Measurements from ENCODE around the gene CDH26. TPM values are rescaled to one million over a fixed set of nuclear protein-coding genes. Genes with fewer than 3 reads are reported as not detected.

The CDH26 gene
- total RNA-seq, 1 donor = 0.09 TPM

GRCh38 chr20:60046011-60046413 lies 87.8 kb downstream of the CDH26 start:
- peak; percentile 11 for DNase-seq (ENCODE audit: low read depth)
- no peak overlapping the region for H3K4me3 ChIP-seq (ENCODE audit: low read depth, low read length)
- TF ChIP-seq, protein P1, sequence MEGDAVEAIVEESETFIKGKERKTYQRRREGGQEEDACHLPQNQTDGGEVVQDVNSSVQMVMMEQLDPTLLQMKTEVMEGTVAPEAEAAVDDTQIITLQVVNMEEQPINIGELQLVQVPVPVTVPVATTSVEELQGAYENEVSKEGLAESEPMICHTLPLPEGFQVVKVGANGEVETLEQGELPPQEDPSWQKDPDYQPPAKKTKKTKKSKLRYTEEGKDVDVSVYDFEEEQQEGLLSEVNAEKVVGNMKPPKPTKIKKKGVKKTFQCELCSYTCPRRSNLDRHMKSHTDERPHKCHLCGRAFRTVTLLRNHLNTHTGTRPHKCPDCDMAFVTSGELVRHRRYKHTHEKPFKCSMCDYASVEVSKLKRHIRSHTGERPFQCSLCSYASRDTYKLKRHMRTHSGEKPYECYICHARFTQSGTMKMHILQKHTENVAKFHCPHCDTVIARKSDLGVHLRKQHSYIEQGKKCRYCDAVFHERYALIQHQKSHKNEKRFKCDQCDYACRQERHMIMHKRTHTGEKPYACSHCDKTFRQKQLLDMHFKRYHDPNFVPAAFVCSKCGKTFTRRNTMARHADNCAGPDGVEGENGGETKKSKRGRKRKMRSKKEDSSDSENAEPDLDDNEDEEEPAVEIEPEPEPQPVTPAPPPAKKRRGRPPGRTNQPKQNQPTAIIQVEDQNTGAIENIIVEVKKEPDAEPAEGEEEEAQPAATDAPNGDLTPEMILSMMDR (IDR thresholded peaks at IDR 0.05; ENCODE audit: insufficient read depth, low read length) = no peak

GRCh38 chr20:60046436-60046835 lies 88.2 kb downstream of the CDH26 start:
- DNase-seq (ENCODE audit: low read depth) = no peak

DNA sequence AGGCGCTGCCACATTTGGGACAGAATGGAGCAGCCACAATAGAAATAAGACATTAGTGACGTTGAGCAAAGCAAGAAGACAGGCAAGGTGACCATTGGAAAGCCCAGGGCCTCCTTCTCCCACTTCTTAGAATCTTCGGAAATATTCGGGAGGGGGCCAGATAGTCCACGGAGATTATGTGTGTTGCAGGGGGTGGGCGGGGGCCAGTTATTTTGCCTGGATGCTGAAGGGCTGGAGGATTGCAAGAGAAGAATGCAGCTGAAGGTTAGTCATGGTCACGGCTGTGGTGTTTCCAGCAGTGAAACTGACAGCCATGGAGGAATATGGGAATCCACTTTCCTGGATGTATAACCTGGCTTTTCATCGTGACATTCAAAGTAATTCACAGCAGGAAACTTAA lies 88.6 kb downstream of the CDH26 start:
- no peak overlapping the region for H3K4me3 ChIP-seq (ENCODE audit: low read depth, low read length)
- DNase-seq (ENCODE audit: low read depth) = no peak
- TF ChIP-seq, protein P1 (IDR thresholded peaks at IDR 0.05; ENCODE audit: insufficient read depth, low read length) = no peak

More at GRCh38 chr20:60046436-60046835, 88.2 kb downstream of the CDH26 start:
- TF ChIP-seq, protein P1 (IDR thresholded peaks at IDR 0.05; ENCODE audit: insufficient read depth, low read length) = no peak
- no peak overlapping the region for H3K4me3 ChIP-seq (ENCODE audit: low read depth, low read length)

DNA sequence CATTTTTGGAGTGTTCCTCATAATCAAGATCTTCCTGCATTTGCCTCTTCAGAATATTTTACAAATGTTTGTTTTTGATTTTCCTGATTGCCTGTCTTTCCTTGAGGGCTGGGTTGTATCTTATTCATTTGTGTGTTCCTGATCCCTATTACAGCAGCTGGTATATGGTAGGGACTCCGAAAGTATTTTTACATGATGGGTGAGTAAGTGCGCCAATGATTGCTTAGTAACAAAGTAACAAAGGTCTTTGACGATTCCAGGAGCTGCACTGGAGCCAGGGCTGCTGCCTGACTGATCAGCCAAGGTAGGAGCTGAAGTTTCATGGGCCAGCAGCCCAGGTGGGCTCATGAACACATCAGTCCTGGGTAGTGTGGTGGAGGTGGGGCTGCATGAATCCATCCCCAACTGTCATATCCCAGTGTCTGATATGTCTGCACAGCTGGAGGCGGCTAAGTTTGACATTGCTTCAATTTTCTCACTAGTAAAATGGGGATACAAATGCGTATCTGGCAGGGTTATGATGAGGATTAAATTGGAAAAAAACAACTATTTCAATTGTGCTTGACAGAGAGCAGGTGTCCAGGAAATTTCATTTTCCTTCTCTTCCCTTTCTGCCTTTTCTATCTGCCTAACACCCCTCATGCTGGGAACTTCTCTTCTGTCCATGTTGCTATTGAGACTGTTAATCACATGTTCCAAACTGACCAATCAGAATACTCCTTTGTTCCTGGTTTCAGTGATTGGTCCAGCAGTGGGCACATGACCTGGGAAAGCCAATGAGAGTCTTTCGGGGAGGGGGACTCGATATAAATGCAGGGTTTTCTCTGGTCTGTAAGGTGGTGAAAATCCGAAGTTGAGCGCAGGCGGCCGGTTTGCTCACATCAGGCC lies 90.7 kb downstream of the CDH26 start:
- TF ChIP-seq, protein P1 (IDR thresholded peaks at IDR 0.05; ENCODE audit: insufficient read depth, low read length) = no peak
- no peak for DNase-seq (ENCODE audit: low read depth)
- H3K4me3 ChIP-seq (ENCODE audit: low read depth, low read length) = no peak overlapping the region

DNA sequence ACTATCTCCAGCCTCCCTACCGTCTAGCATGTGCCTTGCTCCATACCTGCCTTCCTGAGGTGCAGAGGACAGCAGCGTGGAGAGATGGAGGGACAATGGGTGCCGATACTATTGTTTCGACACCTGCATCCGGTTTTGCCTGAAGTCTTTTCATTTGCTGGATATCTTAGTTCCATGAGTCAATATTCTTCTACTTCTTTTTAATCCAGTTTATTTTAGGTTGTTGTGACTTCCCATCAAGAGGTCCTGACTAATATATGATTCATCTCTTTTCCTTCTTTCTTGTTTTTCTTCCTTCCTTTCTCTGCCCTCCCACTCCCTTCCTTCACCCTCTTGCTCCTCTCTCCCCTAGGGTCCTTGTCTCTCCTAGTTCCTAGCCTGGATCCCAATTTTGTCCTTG lies 91.4 kb downstream of the CDH26 start:
- DNase-seq (ENCODE audit: low read depth) = no peak
- TF ChIP-seq, protein P1 (IDR thresholded peaks at IDR 0.05; ENCODE audit: insufficient read depth, low read length) = no peak
- H3K4me3 ChIP-seq (ENCODE audit: low read depth, low read length) = no peak overlapping the region

DNA sequence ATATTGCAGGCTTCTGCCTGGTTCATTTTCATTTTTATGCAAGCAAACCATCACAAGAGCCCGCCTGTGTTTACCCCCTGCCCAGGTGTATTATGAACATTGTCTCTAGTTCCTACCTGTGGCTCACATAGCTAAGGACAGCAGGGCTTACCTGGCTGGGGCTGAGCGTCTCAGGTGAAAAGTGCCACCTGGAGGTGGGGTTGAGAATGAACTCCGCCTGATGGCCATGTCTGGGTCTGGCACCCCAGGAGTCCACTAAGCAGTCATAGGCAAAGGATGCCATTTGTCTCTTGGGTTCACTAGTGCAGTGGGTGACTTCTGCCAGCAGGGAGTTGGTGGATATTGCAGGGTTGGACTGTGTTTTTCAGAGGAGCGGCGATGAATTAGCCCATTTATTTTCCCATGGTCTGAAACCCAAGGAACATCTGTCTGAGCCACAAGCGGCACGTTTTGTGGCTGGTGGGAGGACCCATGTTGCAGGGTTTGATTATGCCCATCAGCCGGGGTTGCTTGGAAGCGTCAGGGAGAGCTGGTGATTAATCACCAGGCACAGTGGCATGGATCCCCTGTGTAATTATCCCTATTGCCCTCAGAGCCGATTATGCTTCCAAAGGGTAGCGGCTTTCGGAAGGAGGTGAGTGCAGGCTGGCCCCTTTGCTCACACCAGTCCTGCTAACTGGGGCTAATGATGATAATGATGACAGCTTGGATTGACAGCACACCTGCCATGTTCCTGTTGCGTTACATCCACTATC lies 92.1 kb downstream of the CDH26 start:
- no peak for DNase-seq (ENCODE audit: low read depth)
- TF ChIP-seq, protein P1 (IDR thresholded peaks at IDR 0.05; ENCODE audit: insufficient read depth, low read length) = no peak

More for the DNA sequence above, 92.1 kb downstream of the CDH26 start:
- no peak overlapping the region for H3K4me3 ChIP-seq (ENCODE audit: low read depth, low read length)
